ENCODE results near the gene ALG6. TPM values are rescaled to one million over a fixed set of nuclear protein-coding genes. Genes with fewer than 3 reads are reported as not detected.
A peak's percentile ranks its signal among the peaks of the same experiment; 100 is the strongest.

ALG6 gene
- total and polyA plus RNA-seq, 7 donors = 3.3 to 6.9 (median 4.2) TPM

- intact Hi-C loops (cut with DNase I) = loop anchor here (5.0 to 10.0 kb wide), 2 partner anchors 123 to 125 kb away; no protein-coding TSS in a partner anchor
- Histone ChIP-seq H3K9me3 (no peaks in the 10 kb centered on the region), H3K27me3 (ENCODE audit: insufficient read depth in 3 of 3, low read length in 2 of 3) (peaks cover 0 to 98% (median 54%) of the 10 kb centered on the region in 3 donors), H3K4me3 (no peak overlapping the region), H3K4me1 (peaks cover 13% of the 10 kb centered on the region), H3K27ac (no peak overlapping the region), H3K36me3 (ENCODE audit: insufficient read depth in 1 of 2, low read depth in 1 of 2) (no peaks in the 10 kb centered on the region)
- DNase-seq (no peak), ATAC-seq (no peak)
- no peak for TF ChIP-seq CTCF (IDR thresholded peaks at IDR 0.05)
- WGBS, 3 donors = 8 to 9% (median 8%) methylated on average over 59 to 60 of the region's 60 CpGs
Measured at GRCh38 chr1:63319046-63320021, 48.1 kb upstream of the ALG6 start.

GRCh38 chr1:63320022-63320721 lies 47.3 kb upstream of the ALG6 start:
- Histone ChIP-seq H3K27me3 (ENCODE audit: insufficient read depth in 3 of 3, low read length in 2 of 3) (peaks cover 0 to 100% (median 57%) of the 10 kb centered on the region in 3 donors), H3K4me1 (peaks cover 15% of the 10 kb centered on the region), H3K4me3 (no peak overlapping the region), H3K9me3 (no peaks in the 10 kb centered on the region), H3K36me3 (ENCODE audit: insufficient read depth in 1 of 2, low read depth in 1 of 2) (no peaks in the 10 kb centered on the region), H3K27ac (no peak overlapping the region)
- no peak for DNase-seq
- ATAC-seq = no peak
- 13 to 19% (median 18%) methylated on average over 47 of the region's 47 CpGs for WGBS, 3 donors
- no peak for TF ChIP-seq CTCF (IDR thresholded peaks at IDR 0.05)
- intact Hi-C loops (cut with DNase I) = loop anchor here in 1 of 2 donors (10.0 kb wide), 1 partner anchor 125 kb away; no protein-coding TSS in a partner anchor

- DNase-seq = no peak
- Histone ChIP-seq H3K4me3 (peak overlapping the region; percentile 76), H3K27me3 (ENCODE audit: insufficient read depth in 3 of 3, low read length in 2 of 3) (peaks cover 0 to 100% (median 60%) of the 10 kb centered on the region in 3 donors), H3K36me3 (ENCODE audit: insufficient read depth in 1 of 2, low read depth in 1 of 2) (no peaks in the 10 kb centered on the region), H3K9me3 (no peaks in the 10 kb centered on the region), H3K4me1 (peaks cover 15% of the 10 kb centered on the region), H3K27ac (no peak overlapping the region)
- 26 to 31% (median 31%) methylated on average over 39 of the region's 39 CpGs for WGBS, 3 donors
- intact Hi-C loops (cut with DNase I) = loop anchor here in 1 of 2 donors (10.0 kb wide), 1 partner anchor 124 kb away; no protein-coding TSS in a partner anchor
- no peak for TF ChIP-seq CTCF (IDR thresholded peaks at IDR 0.05)
- ATAC-seq = no peak
Measured at GRCh38 chr1:63321066-63321784, 46.2 kb upstream of the ALG6 start.

- H3K4me3 ChIP-seq = peak overlapping the region; percentile 76
- no peak for TF ChIP-seq CTCF (IDR thresholded peaks at IDR 0.05)
- intact Hi-C loops (cut with DNase I) = loop anchor here in 1 of 2 donors (10.0 kb wide), 1 partner anchor 123 kb away; no protein-coding TSS in a partner anchor
- ATAC-seq (no peak), DNase-seq (no peak)
- H3K27me3 ChIP-seq (ENCODE audit: insufficient read depth in 3 of 3, low read length in 2 of 3) = peaks cover 0 to 100% (median 62%) of the 10 kb centered on the region in 3 donors
- WGBS, 3 donors = 14 to 18% (median 17%) methylated on average over 12 of the region's 12 CpGs
- peaks cover 15% of the 10 kb centered on the region for H3K4me1 ChIP-seq
- no peaks in the 10 kb centered on the region for H3K9me3 ChIP-seq
- H3K36me3 ChIP-seq (ENCODE audit: insufficient read depth in 1 of 2, low read depth in 1 of 2) = no peaks in the 10 kb centered on the region
- H3K27ac ChIP-seq = no peak overlapping the region
Measured at GRCh38 chr1:63321785-63322113, 45.7 kb upstream of the ALG6 start.

All from psoas muscle (tissue), 8 donors.